ENCODE results near the gene PRDX1. TPM values are rescaled to one million over a fixed set of nuclear protein-coding genes. Genes with fewer than 3 reads are reported as not detected.
A peak's percentile ranks its signal among the peaks of the same experiment; 100 is the strongest.

The PRDX1 gene
- total and polyA plus RNA-seq, 2 of the 4 experiments (the other 2 are of a cell fraction), result 612 to 883 TPM

GRCh38 chr1:45543581-45544417 is 22.1 kb upstream of the PRDX1 start (continued):
- no peak for TF ChIP-seq SMC3 (IDR thresholded peaks at IDR 0.05; ENCODE audit: low read depth, low read length)

GRCh38 chr1:45542591-45542990 is 20.9 kb upstream of the PRDX1 start:
- H3K27me3 ChIP-seq (ENCODE audit: control insufficient read depth, insufficient read depth, low read length), result peaks cover 2% of the 10 kb centered on the region; the same call in 1 of the 2 replicates
- 0 out of 2 replicates have a peak overlapping the region, but pooled peaks have one; percentile 11 for H3K23ac ChIP-seq (ENCODE audit: low read depth, low read length)
- H3K36me3 ChIP-seq (ENCODE audit: control insufficient read depth, insufficient read depth, low read length), result no peaks in the 10 kb centered on the region
- ChIA-PET POLR2A (ENCODE audit: unreplicated experiment) (interaction anchor here (0.6 kb wide), 1 partner anchor 12 kb away, joined by 16 read pairs; no protein-coding TSS in a partner anchor), CTCF (no interaction called here)
- ATAC-seq (ENCODE audit: low read depth) (no peak), DNase-seq (no peak)
- no peak overlapping the region for H3K27ac ChIP-seq (ENCODE audit: insufficient read depth, low read length)
- no TSS peak for BruUV-seq (replicated peaks)
- no peak overlapping the region for H3K9ac ChIP-seq (ENCODE audit: low read depth, low read length)
- intact Hi-C loops (cut with micrococcal nuclease) (no loop called here), dilution Hi-C loops (cut with HindIII; ENCODE audit: low sequenced_read_pairs, unreplicated experiment) (no loop called here), in situ Hi-C loops (cut with MboI; ENCODE audit: low sequenced_read_pairs) (no loop called here)
- no CpG with 5 or more reads among the region's 4 CpGs for WGBS, 2 experiments (ENCODE audit: extremely low coverage in 2 of 2, insufficient read length in 1 of 2)
- H3K4me2 ChIP-seq (ENCODE audit: low read depth, low read length), result no peak overlapping the region
- H3K56ac ChIP-seq (ENCODE audit: extremely low read depth, insufficient read depth, low read length), result no peak overlapping the region
- no peak overlapping the region for H3K4me3 ChIP-seq (ENCODE audit: insufficient read depth, low read depth, low read length)
- no peak overlapping the region for H2BK15ac ChIP-seq (ENCODE audit: low read depth, low read length)
- H2AFZ ChIP-seq (replicated peaks; ENCODE audit: low read length, poor library complexity), result no peak overlapping the region
- H4K91ac ChIP-seq (ENCODE audit: insufficient read depth, low read depth, low read length), result no peak overlapping the region
- H4K20me1 ChIP-seq (ENCODE audit: insufficient read depth, low read length), result no peaks in the 10 kb centered on the region
- no peak overlapping the region for H3K4ac ChIP-seq (ENCODE audit: low read depth, low read length)
- H3K79me1 ChIP-seq (ENCODE audit: low read depth in 1 of 2, low read length in 2 of 2), result no peaks in the 10 kb centered on the region
- no peak overlapping the region for H2AK9ac ChIP-seq (replicated peaks; ENCODE audit: low read depth, low read length, poor library complexity)
- no peak overlapping the region for H2AK5ac ChIP-seq (ENCODE audit: low read depth, low read length)
- TF ChIP-seq CEBPB (IDR thresholded peaks at IDR 0.05; ENCODE audit: low read depth, low read length) (no peak), CHD1 (IDR thresholded peaks at IDR 0.05; ENCODE audit: low read depth, low read length) (no peak), MXI1 (IDR thresholded peaks at IDR 0.05; ENCODE audit: borderline replicate concordance, low read depth, low read length) (no peak), POLR2A (IDR thresholded peaks at IDR 0.05; ENCODE audit: low read depth, low read length) (no peak), RCOR1 (IDR thresholded peaks at IDR 0.05; ENCODE audit: insufficient replicate concordance, low read length) (no peak), BHLHE40 (IDR thresholded peaks at IDR 0.05; ENCODE audit: low read depth, low read length) (no peak), MAFK (IDR thresholded peaks at IDR 0.05; ENCODE audit: low read depth, low read length) (no peak)
- H4K8ac ChIP-seq (ENCODE audit: low read depth in 2 of 2, low read length in 2 of 2), result no peak overlapping the region
- H4K5ac ChIP-seq (ENCODE audit: low read depth, low read length), result no peak overlapping the region
- H3K18ac ChIP-seq (ENCODE audit: low read depth, low read length), result no peak overlapping the region
- H2BK20ac ChIP-seq (ENCODE audit: low read depth, low read length), result no peak overlapping the region
- H2BK120ac ChIP-seq (ENCODE audit: low read depth, low read length), result no peak overlapping the region
- no peaks in the 10 kb centered on the region for H3K9me1 ChIP-seq (ENCODE audit: insufficient read depth, low read length)
- H2BK5ac ChIP-seq (ENCODE audit: low read depth, low read length, poor library complexity, severe bottlenecking), result no peak overlapping the region
- H3K9me3 ChIP-seq (ENCODE audit: control insufficient read depth, insufficient read depth, low read length), result no peaks in the 10 kb centered on the region
- H3K14ac ChIP-seq (replicated peaks; ENCODE audit: low read depth, low read length), result no peak overlapping the region
- H3K4me1 ChIP-seq (ENCODE audit: control insufficient read depth, insufficient read depth, low read length), result no peaks in the 10 kb centered on the region

Measured in IMR-90 (cell line).